Activated T-cell treated with anti-CD3 and anti-CD28 coated beads, Interleukin-2, amount 50 U/mL, for 4 hours (primary cell): ENCODE results near the gene PABPC4L. TPM values are rescaled to one million over a fixed set of nuclear protein-coding genes. Genes with fewer than 3 reads are reported as not detected.
"Not testable (repeated sequence)": the region's sequence is repeated elsewhere in the genome, so short reads cannot be mapped to it uniquely, and the experiment has no call there.

Source experiments
- ATAC-seq, 2 donors: fragments of 200-7000 bp; cut with Tn5 transposase; one replicate each; pipeline ENCODE4 v1.10.0; 2021
- DNase-seq: peaks from one replicate; pipeline ENCODE4 v3.0.0-alpha.2; 2020
- H3K27me3 Mint-ChIP-seq: one replicate; pipeline ENCODE4 v1.8.0; 2021; ENCODE audit warnings: low read depth, mixed read lengths
- H3K36me3 Mint-ChIP-seq: one replicate; pipeline ENCODE4 v1.8.0; 2022; ENCODE audit warnings: mixed read lengths; ENCODE audit not compliant: insufficient read depth
- H3K4me1 Mint-ChIP-seq: one replicate; pipeline ENCODE4 v1.8.0; 2021; ENCODE audit warnings: low read depth, mixed read lengths
- H3K4me3 Mint-ChIP-seq: one replicate; pipeline ENCODE4 v1.8.0; 2021; ENCODE audit warnings: mild to moderate bottlenecking, moderate library complexity, mixed read lengths
- H3K9me3 Mint-ChIP-seq: one replicate; pipeline ENCODE4 v1.8.0; 2021; ENCODE audit warnings: mixed read lengths
- total RNA-seq, 3 donors: library from RNA; stranded (reverse); gene quantifications; one replicate each; pipeline ENCODE4 v1.2.1, GENCODE V29; 2021

The PABPC4L gene
- not detected for total RNA-seq

DNA sequence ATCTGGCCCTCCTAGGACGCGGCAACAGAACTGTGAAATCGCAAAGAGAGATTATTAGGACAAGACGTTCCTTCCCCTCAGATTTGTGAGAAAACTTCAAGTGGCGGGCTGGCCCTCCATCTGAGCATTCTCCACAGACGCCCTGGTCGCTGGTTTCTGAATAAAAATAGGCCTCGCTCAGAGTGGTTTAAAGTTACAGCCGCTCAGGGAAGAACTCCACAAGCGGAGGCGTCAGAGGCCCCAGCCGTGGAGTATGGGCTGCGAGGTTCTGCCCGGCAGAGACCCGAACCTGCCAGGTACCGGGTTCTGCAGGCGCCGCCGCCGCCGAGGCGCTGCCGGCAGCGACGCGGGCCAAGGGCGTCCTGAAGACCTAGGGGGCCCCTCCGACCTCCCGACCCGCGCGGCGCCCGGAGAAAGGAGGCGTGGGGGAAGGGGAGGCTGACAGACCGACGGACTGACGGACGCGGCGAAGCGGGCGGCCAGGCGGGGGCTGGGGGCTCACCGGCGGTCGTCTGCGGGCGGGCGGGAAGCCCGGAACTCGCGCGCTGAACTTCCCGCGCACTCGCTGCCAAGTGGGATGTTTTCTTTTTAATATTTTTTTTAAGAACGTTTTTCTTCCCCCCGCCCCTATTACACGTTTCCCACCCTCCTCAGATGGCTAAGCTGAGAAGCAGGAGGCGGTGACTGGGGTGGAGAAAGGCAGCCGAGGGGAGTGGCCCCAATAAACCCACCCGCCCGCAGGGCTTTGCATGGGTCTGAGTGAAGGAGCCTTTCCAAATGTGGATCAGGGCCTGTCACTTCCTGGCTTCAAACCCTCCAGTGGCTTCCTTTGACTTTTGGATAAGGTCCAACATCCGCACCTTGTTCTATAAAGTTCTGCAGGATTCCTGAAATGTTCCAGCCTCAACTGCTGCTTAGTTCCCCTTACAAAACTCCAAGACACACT is at the start of gene PABPC4L:
Gene PABPC4L, minus strand, starts transcription at position 574 of the 946 bp plus-strand sequence. CDS start 770 bp downstream, outside the sequence.
- ATAC-seq, result no peak
- Mint-ChIP-seq H3K4me1 (no peaks in the 10 kb centered on the region), H3K4me3 (no peak within 1 kb of the TSS), H3K27me3 (no peaks in the 10 kb centered on the region), H3K9me3 (peaks cover 20% of the 10 kb centered on the region), H3K36me3 (no peaks in the 10 kb centered on the region)
- no peak for DNase-seq

DNA sequence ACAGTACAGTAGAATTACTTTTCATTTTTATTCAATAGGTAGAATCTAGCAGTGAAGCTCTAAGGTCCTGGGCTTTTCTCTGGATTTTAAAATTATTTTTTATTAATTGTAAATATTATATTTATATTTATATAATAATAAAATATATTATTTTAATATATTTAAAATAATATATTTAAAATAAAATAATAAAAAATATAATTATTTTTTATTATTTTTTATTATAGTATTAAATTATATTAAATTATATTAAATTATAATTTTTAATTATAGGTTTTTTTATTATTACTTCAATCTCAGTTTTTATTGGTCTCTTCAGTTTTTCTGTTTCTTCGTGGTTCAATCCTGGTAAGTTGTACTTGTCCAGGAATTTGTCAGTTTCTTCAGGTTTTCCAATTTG is 49.7 kb upstream of the PABPC4L start:
- ATAC-seq (no peak), DNase-seq (no peak)
- H3K4me1 Mint-ChIP-seq, result no peaks in the 10 kb centered on the region
- no peak overlapping the region for H3K4me3 Mint-ChIP-seq
- H3K9me3 Mint-ChIP-seq, result peaks cover 32% of the 10 kb centered on the region
- H3K27me3 Mint-ChIP-seq, result no peaks in the 10 kb centered on the region
- no peaks in the 10 kb centered on the region for H3K36me3 Mint-ChIP-seq

DNA sequence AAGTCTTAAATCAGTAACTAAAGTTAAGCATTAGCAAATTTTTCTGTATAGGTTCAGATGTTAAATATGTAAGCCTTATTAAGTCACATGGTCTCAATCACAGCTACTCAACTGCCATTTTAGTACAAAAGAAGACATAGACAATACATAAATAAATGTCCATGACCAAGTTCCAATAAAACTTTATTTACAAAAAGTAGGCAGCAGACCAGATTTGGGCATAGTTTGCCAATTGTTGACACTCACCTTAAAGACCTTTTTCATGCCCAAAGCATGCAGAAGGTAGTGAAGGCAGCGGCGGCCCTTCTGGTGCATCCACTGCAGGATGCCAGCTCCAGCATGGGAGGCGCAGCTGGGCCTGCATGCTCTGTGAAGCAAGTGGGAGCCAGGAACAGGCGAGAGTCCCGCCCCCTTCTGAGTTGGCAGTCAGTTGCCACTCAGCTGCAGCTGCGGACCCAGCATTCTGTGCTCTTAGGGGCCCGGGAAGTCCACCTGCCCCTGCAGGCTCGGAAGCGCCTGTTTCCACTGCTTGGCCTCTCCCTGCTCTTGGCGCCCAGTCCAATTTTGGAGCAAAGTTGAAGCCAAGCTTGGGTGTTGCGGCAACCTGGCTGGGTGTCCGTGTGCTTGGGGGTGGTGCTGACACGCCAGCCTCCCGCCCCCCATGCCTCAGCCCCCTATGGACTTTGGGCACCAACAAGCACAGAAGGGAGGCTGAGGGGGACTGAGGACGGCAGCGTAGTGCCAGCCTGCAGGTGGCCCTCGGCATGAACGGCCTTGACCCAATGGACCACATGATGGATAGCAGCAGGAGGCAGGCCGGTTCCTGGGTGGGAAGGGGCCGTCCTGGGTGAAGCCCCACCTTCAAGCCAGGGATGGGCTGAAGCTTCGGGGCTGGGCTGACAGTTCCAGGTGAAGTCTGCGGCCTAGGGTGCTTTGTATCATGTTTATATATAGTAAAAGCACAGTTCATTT is 42.4 kb upstream of the PABPC4L start:
- DNase-seq (no peak), ATAC-seq (no peak)
- Mint-ChIP-seq H3K9me3 (peaks cover 20% of the 10 kb centered on the region), H3K4me3 (no peak overlapping the region), H3K4me1 (no peaks in the 10 kb centered on the region), H3K36me3 (no peaks in the 10 kb centered on the region), H3K27me3 (no peaks in the 10 kb centered on the region)

DNA sequence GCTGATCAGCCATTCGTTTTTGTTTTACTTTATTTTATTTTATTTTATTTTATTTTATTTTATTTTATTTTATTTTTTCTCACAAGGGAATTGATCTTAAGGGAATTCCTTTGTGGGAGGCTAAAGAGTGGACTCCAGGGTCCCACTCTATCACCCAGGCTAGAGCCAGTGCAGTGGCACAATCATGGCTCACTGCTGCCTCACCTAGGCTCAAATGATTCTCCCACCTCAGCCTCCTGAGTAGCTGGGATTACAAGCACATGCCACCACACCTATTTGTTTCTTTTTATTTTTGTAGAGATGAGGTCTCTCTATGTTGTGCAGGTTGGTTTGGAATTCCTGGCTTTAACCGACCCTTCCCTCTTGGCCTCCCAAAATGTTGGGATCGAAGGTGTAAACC is 17.5 kb upstream of the PABPC4L start:
- no peaks in the 10 kb centered on the region for H3K36me3 Mint-ChIP-seq
- H3K9me3 Mint-ChIP-seq, result peaks cover 9% of the 10 kb centered on the region
- DNase-seq (no peak), ATAC-seq (no peak)
- no peak overlapping the region for H3K4me3 Mint-ChIP-seq
- no peaks in the 10 kb centered on the region for H3K4me1 Mint-ChIP-seq
- no peaks in the 10 kb centered on the region for H3K27me3 Mint-ChIP-seq

DNA sequence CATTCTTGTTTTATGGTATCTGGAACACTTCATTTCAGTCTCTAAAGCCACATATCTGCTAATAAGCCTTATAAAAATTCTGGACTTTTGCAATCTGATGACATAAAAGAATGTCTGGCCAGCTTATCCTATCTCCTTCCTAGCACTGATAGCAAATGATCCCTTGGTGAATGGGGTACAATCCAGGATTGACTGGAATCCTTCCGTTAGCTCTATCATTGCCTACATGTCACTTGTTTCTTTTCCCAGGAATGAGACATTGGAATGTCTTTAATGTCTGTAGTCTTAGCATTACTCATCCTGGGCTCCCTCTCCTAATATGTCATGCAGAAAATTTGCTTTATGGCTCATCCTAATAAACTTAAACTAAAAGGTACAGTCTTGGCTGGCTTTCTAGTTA is 14.8 kb upstream of the PABPC4L start:
- no peak for ATAC-seq
- DNase-seq, result no peak
- no peak overlapping the region for H3K4me3 Mint-ChIP-seq
- peaks cover 4% of the 10 kb centered on the region for H3K9me3 Mint-ChIP-seq
- no peaks in the 10 kb centered on the region for H3K27me3 Mint-ChIP-seq
- H3K36me3 Mint-ChIP-seq, result no peaks in the 10 kb centered on the region
- no peaks in the 10 kb centered on the region for H3K4me1 Mint-ChIP-seq

DNA sequence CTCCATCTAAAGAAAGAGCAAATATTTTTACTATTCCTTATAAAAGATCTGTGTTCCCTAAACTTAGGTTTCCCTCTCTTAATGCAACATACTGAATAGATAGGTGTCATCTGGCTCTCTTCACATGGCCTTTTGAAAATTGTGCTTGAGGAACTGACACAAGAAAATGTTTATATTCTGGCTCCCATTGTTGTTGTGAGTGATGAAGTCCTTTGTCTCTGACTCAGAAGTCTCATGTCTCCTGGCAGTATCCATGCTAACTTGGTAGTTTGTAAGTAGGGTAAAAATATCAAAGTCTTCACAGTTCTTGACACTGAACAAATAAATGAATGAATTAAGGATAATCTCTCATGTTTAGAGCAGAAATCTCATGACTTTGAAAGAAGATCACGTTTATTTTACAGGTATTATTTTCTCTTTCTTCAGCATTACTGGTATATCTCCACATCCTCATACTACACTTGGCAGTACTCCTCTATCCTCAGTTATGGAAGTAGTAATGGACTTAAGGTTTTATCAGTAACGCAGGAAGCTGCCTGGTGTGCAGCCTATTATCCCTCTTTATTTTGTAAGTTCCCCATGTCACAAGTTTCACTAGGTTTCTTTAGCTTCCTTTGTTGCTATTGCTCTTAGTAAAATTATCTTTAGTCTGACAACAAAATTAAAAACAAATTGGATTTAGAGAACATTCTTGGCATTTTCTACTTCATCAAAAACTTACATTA is 14.2 kb upstream of the PABPC4L start:
- no peaks in the 10 kb centered on the region for H3K36me3 Mint-ChIP-seq
- peaks cover 4% of the 10 kb centered on the region for H3K9me3 Mint-ChIP-seq
- DNase-seq, result no peak
- H3K4me3 Mint-ChIP-seq, result no peak overlapping the region
- ATAC-seq, result no peak
- no peaks in the 10 kb centered on the region for H3K4me1 Mint-ChIP-seq
- H3K27me3 Mint-ChIP-seq, result no peaks in the 10 kb centered on the region

DNA sequence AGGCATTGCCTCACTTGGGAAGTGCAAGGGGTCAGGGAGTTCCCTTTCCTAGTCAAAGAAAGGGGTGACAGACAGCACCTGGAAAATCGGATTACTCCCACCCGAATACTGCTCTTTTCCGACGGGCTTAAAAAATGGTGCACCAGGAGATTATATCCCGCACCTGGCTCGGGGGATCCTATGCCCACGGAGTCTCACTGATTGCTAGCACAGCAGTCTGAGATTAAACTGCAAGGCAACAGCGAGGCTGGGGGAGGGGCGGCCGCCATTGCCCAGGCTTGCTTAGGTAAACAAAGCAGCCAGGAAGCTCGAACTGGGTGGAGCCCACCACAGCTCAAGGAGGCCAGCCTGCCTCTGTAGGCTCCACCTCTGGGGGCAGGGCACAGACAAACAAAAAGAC is 6.4 kb upstream of the PABPC4L start:
- not testable (repeated sequence) for H3K4me3 Mint-ChIP-seq, DNase-seq, ATAC-seq, H3K4me1 Mint-ChIP-seq, H3K27me3 Mint-ChIP-seq, H3K36me3 Mint-ChIP-seq
- H3K9me3 Mint-ChIP-seq, result peaks cover 19% of the 10 kb centered on the region

DNA sequence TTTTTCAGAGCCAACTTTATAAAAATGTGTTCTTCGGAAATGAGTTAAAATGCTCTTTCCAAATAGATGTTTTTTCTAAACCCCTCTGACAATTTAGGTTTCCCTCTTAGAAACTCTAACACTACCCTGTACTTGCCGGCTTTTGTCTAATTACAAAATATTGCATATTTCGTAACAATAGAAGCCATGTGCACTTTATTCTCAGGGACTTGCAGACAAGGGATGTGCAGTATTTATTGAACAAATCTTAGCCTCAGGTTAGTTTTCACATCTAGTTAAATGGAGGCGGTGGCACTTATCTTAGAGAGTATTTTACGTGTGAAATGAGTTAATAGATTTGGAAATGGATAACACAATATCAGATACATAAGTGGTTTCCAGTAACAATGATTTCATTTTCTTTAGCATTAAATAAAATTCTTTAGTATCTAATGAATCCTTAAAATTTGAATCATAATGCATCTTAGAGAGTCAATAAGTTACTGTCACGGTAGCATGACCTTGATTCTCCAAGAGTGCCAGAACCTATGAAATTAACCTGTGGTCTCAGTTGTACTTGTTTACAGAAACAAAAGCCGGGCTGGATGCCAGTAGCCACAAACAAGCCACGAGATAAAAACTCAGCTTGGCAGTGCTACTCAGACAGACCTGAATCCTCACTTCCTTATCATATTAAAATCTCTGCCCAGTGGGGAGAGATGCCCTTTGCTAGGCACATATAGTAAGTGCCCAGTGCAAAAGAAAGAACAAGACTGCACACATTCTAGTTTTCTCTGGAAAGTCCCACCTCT is 772 bp upstream of the PABPC4L start:
- no peaks in the 10 kb centered on the region for H3K36me3 Mint-ChIP-seq
- ATAC-seq, result no peak
- no peaks in the 10 kb centered on the region for H3K4me1 Mint-ChIP-seq
- H3K27me3 Mint-ChIP-seq, result no peaks in the 10 kb centered on the region
- no peak for DNase-seq
- peaks cover 23% of the 10 kb centered on the region for H3K9me3 Mint-ChIP-seq
- H3K4me3 Mint-ChIP-seq, result no peak overlapping the region

DNA sequence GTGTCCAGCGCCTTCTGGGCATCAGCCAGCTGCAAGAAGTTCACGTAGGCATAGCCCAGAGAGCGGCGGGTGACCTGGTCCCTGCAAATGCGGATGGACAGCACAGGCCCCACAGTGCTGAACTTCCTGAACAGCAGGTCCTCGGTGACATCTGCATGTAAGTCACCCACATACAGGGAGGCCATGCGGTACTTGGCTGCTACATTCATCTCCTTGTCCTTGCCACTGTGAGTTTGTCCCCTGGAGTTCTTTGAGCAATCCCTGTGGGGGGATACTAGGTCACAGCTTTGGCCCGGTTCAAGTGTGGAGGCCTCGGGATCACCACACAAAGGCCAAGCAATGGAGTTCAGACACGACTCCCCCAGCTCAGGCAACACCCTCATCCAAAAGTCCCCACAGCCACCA is 776 bp downstream of the PABPC4L start:
- Mint-ChIP-seq H3K9me3 (peaks cover 17% of the 10 kb centered on the region), H3K27me3 (no peaks in the 10 kb centered on the region), H3K36me3 (no peaks in the 10 kb centered on the region), H3K4me1 (no peaks in the 10 kb centered on the region), H3K4me3 (no peak overlapping the region)
- no peak for DNase-seq
- no peak for ATAC-seq

DNA sequence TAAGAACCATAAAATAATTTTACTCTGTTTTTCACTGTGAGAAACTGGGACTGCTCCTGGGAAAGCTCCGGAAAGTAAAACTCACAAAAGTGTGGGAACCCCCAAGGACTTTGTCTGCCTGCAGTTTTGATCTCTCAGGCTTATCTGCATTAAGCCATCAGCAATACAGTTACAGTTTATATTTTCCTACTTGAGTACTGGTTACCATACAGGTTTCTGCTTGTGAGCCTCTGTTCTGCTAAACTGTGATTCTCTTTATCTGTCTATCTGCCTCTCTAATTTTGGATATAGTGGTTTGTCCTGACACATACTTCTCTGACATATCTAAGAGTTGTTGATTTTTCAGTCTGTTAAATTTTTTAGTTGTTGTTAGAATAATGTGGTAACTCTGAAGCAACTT is 11.6 kb downstream of the PABPC4L start:
- H3K9me3 Mint-ChIP-seq, result peaks cover 30% of the 10 kb centered on the region
- no peaks in the 10 kb centered on the region for H3K4me1 Mint-ChIP-seq
- no peaks in the 10 kb centered on the region for H3K36me3 Mint-ChIP-seq
- H3K4me3 Mint-ChIP-seq, result no peak overlapping the region
- no peak for ATAC-seq
- no peaks in the 10 kb centered on the region for H3K27me3 Mint-ChIP-seq
- no peak for DNase-seq

DNA sequence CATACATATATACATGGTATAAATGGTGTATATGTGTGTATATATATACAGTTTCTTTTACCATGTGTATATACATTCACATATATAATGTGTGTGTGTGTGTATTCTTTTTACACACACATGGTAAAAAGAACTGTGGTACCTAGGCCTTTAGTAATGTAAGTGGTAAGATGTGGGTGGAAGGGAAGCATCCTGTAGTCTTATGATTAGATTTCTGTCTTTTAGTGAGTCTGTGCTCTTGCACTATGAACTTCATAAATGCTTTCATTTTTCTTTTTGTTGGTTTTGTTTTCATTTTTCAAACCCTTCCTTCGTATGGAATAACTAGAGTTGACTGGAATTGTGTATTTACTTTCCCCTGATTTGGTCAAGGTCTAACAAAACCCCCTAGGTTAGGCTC is 12.1 kb downstream of the PABPC4L start:
- no peak for ATAC-seq
- no peaks in the 10 kb centered on the region for H3K4me1 Mint-ChIP-seq
- DNase-seq, result no peak
- peaks cover 32% of the 10 kb centered on the region for H3K9me3 Mint-ChIP-seq
- no peaks in the 10 kb centered on the region for H3K27me3 Mint-ChIP-seq
- H3K36me3 Mint-ChIP-seq, result no peaks in the 10 kb centered on the region
- no peak overlapping the region for H3K4me3 Mint-ChIP-seq

DNA sequence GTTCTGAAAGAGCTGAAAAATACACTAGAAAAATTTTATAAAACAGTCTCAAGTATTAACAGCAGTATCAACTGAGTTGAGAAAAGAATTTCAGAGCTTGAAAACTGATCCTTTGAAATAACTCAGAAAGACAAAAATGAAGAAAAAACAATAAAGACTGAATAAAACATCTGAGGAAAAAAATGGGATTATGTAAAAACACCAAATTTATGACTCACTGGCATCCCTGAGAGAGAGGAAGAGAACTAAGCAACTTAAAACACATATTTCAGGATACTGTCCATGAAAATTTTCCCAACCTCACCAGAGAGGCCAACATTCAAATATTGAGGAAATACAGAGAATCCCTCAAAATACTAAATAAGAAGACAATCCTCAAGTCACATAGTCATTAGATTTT is 22.9 kb downstream of the PABPC4L start:
- no peak overlapping the region for H3K4me3 Mint-ChIP-seq
- no peaks in the 10 kb centered on the region for H3K27me3 Mint-ChIP-seq
- no peak for ATAC-seq
- H3K36me3 Mint-ChIP-seq, result no peaks in the 10 kb centered on the region
- no peak for DNase-seq
- no peaks in the 10 kb centered on the region for H3K4me1 Mint-ChIP-seq
- H3K9me3 Mint-ChIP-seq, result peaks cover 33% of the 10 kb centered on the region

DNA sequence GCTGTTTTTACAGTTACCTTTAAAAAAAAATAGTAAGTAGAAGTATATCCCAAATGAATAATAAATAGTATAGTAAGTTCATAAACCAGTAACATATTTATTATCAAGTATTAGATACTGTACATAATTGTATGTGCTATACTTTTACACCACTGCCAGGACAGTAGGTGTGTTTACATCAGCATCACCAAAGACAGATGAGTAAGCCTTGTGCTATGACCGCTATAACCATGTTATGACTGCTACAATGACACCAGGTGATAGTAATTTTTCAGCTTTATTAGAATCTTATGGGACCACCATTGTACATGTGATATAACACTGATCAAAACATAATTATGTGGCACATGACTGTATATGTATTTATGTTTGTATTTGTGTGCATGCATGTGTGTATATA is 27.3 kb downstream of the PABPC4L start:
- no peaks in the 10 kb centered on the region for H3K4me1 Mint-ChIP-seq
- no peaks in the 10 kb centered on the region for H3K27me3 Mint-ChIP-seq
- no peaks in the 10 kb centered on the region for H3K36me3 Mint-ChIP-seq
- DNase-seq (no peak), ATAC-seq (no peak)
- no peak overlapping the region for H3K4me3 Mint-ChIP-seq
- peaks cover 25% of the 10 kb centered on the region for H3K9me3 Mint-ChIP-seq
